GM12878 (cell line): ENCODE results near the gene ZCCHC9. TPM values are rescaled to one million over a fixed set of nuclear protein-coding genes. Genes with fewer than 3 reads are reported as not detected.

Source experiments
- ATAC-seq: fragments of 200-7000 bp; cut with Tn5 transposase; 3 replicates; pipeline ENCODE4 v1.9.1; 2020; ENCODE audit warnings: mild to moderate bottlenecking, moderate library complexity
- Bru-seq: library from RNA; stranded (reverse); fragments of 400-500 nt; gene quantifications from one replicate; lab custom pipeline; 2021; lab: Mats Ljungman, UMichigan
- BruChase-seq, 2 experiments: library from RNA; stranded (reverse); fragments of 400-500 nt; gene quantifications; one replicate each; lab custom pipeline; 2021; lab: Mats Ljungman, UMichigan
- BruUV-seq: library from RNA; stranded (reverse); fragments of 400-500 nt; replicated peaks from 2 replicates; lab custom pipeline; 2021; lab: Mats Ljungman, UMichigan
- CTCF ChIA-PET: fragments of 300-600 bp; sonication (Branson Sonifier 250); formaldehyde crosslinking; extraction: SDS; loops from one replicate; lab custom pipeline; 2021; ENCODE audit warnings: inconsistent platforms; lab: Yijun Ruan, JAX
- POLR2A ChIA-PET: fragments of 350-600 bp; formaldehyde crosslinking; extraction: SDS; loops from one replicate; lab custom pipeline; 2021; ENCODE audit warnings: inconsistent platforms; lab: Charles Lee
- RAD21 ChIA-PET: fragments of 300-600 bp; sonication (Branson Sonifier 250); formaldehyde crosslinking; loops from one replicate; lab custom pipeline; 2023; ENCODE audit warnings: antibody characterized with exemption; ENCODE audit not compliant: unreplicated experiment; lab: Charles Lee
- SMC1A ChIA-PET: fragments of 300-600 bp; sonication (Branson Sonifier 250); formaldehyde crosslinking; loops from one replicate; lab custom pipeline; 2023; ENCODE audit not compliant: unreplicated experiment, uncharacterized antibody; lab: Charles Lee
- DNase-seq: peaks from one replicate; pipeline ENCODE4 v3.0.0-alpha.2; 2011; ENCODE audit warnings: low read depth, low spot score
- FAIRE-seq: peaks from 3 replicates; lab custom pipeline; 2011; peaks lifted over from hg19 to GRCh38; lab: Jason Lieb, UNC
- H2AFZ ChIP-seq: 2 replicates; pipeline ENCODE4 v1.6.0; 2011; ENCODE audit warnings: low read depth, low read length, control low read depth; ENCODE audit not compliant: control insufficient read depth
- H3K27ac ChIP-seq: 2 replicates; pipeline ENCODE4 v1.5.1; 2011; ENCODE audit warnings: control low read depth; ENCODE audit not compliant: control insufficient read depth, insufficient read depth
- H3K27me3 ChIP-seq, 2 experiments: replicated peaks in 1 of 2; 2 replicates each; pipeline versions ENCODE4 v1.6.0 to v1.6.1; 2011; ENCODE audit warnings: low read length in 1 of 2; ENCODE audit not compliant: control insufficient read depth in 2 of 2, insufficient read depth in 2 of 2
- H3K36me3 ChIP-seq, 2 experiments: 2 replicates each; pipeline ENCODE4 v1.5.1; 2011; ENCODE audit warnings: low read length in 1 of 2; ENCODE audit not compliant: control insufficient read depth in 2 of 2, insufficient read depth in 2 of 2
- H3K4me1 ChIP-seq: 2 replicates; pipeline ENCODE4 v1.6.1; 2011; ENCODE audit warnings: mild to moderate bottlenecking, low read length, moderate library complexity, mixed read lengths; ENCODE audit not compliant: control insufficient read depth, insufficient read depth
- H3K4me2 ChIP-seq: 2 replicates; pipeline ENCODE4 v1.6.0; 2011; ENCODE audit warnings: control low read depth; ENCODE audit not compliant: control insufficient read depth, insufficient read depth
- H3K4me3 ChIP-seq: fragments of 200-600 bp; sonication (generic); 2 replicates; pipeline ENCODE4 v1.5.1; 2016
- H3K79me2 ChIP-seq: 2 replicates; pipeline ENCODE4 v1.6.0; 2011; ENCODE audit warnings: low read length; ENCODE audit not compliant: control insufficient read depth, insufficient read depth
- H3K9ac ChIP-seq: 2 replicates; pipeline ENCODE4 v1.8.0; 2011; ENCODE audit warnings: low read length, control low read depth, mixed read lengths; ENCODE audit not compliant: control insufficient read depth, insufficient read depth
- H3K9me3 ChIP-seq: replicated peaks from 3 replicates; pipeline ENCODE4 v1.5.1; 2011; ENCODE audit warnings: mild to moderate bottlenecking, low read length; ENCODE audit not compliant: control insufficient read depth, insufficient read depth
- H4K20me1 ChIP-seq: 2 replicates; pipeline ENCODE4 v1.6.0; 2011; ENCODE audit not compliant: control insufficient read depth, insufficient read depth
- BMI1 ChIP-seq: fragments of 450-650 bp; IDR thresholded peaks from 2 replicates; pipeline ENCODE4 v1.6.1; 2016; ENCODE audit warnings: mild to moderate bottlenecking, moderate library complexity, borderline replicate concordance
- CEBPZ ChIP-seq: fragments of 150-350 bp; IDR thresholded peaks from 2 replicates; pipeline ENCODE4 v1.6.1; 2016; ENCODE audit warnings: low read depth, low read length
- CHD4 ChIP-seq: fragments of 200-600 bp; sonication (generic); IDR thresholded peaks from 2 replicates; pipeline ENCODE4 v1.6.1; 2016; ENCODE audit warnings: mild to moderate bottlenecking
- ELK1 ChIP-seq: IDR thresholded peaks from 2 replicates; pipeline ENCODE4 v1.6.1; 2012; ENCODE audit warnings: low read depth, low read length, improper control_type of control experiment
- ESRRA ChIP-seq: IDR thresholded peaks from 2 replicates; pipeline ENCODE4 v1.6.1; 2012; ENCODE audit warnings: mild to moderate bottlenecking, low read length, improper control_type of control experiment
- KAT2A ChIP-seq: conservative IDR thresholded peaks from 2 replicates; pipeline ENCODE4 v1.6.1; 2011; ENCODE audit warnings: low read depth, low read length; ENCODE audit not compliant: control insufficient read depth
- MEF2A ChIP-seq: IDR thresholded peaks from 2 replicates; pipeline ENCODE4 v1.6.1; 2011; ENCODE audit warnings: low read depth, mild to moderate bottlenecking, low read length, moderate library complexity; ENCODE audit not compliant: insufficient read depth
- NR2C1 ChIP-seq: fragments of 450-650 bp; IDR thresholded peaks from 2 replicates; pipeline ENCODE4 v1.6.1; 2017; ENCODE audit warnings: antibody characterized with exemption, mild to moderate bottlenecking, moderate library complexity
- NR2F1 ChIP-seq: fragments of 450-650 bp; conservative IDR thresholded peaks from 2 replicates; pipeline ENCODE4 v1.6.1; 2017; ENCODE audit warnings: mild to moderate bottlenecking
- POLR2A ChIP-seq: IDR thresholded peaks from 2 replicates; pipeline ENCODE4 v1.6.1; 2011; ENCODE audit warnings: low read depth, mild to moderate bottlenecking, low read length
- POLR2AphosphoS2 ChIP-seq: IDR thresholded peaks from 2 replicates; pipeline ENCODE4 v1.6.1; 2011; ENCODE audit warnings: low read depth, mild to moderate bottlenecking, low read length, improper control_type of control experiment, moderate library complexity
- ZBED1 ChIP-seq: IDR thresholded peaks from 2 replicates; pipeline ENCODE4 v1.6.1; 2016; ENCODE audit warnings: borderline replicate concordance
- ZNF274 ChIP-seq: IDR thresholded peaks from one replicate; pipeline ENCODE4 v1.8.0; 2011; ENCODE audit not compliant: insufficient read length, insufficient read depth
- ZNF622 ChIP-seq: fragments of 450-650 bp; IDR thresholded peaks from 2 replicates; pipeline ENCODE4 v1.6.1; 2017; ENCODE audit warnings: mild to moderate bottlenecking, inconsistent platforms
- WGBS: methylation state at CpG from one replicate; pipeline ENCODE4 v1.1.6; 2016; ENCODE audit warnings: low lambda C conversion rate; ENCODE audit not compliant: insufficient replicate concordance, insufficient coverage; ENCODE audit errors: missing lambda C conversion rate; 5-methylcytosine and 5-hydroxymethylcytosine counted together
- in situ Hi-C: fragments of 300-500 bp; cut with MboI; formaldehyde crosslinking; loops from 9 replicates; pipeline ENCODE4 v1.14.3; 2018; ENCODE audit warnings: mixed read lengths
- intact Hi-C: fragments of 100-400 bp; cut with micrococcal nuclease; formaldehyde crosslinking; loops from one replicate; pipeline ENCODE4 v1.14.2; 2022; ENCODE audit not compliant: unreplicated experiment
- long read RNA-seq, 2 experiments: library from polyadenylated mRNA; unstranded; transcript quantifications; one replicate each; pipeline ENCODE4 v2.0.0, GENCODE V29; 2019 to 2020
- polyA minus RNA-seq, 3 experiments: library from RNA; depleted of rRNA, polyadenylated mRNA; stranded (reverse); fragments of >200 nt; gene quantifications; 2 replicates each; pipeline ENCODE4 v1.2.3, GENCODE V29; 2011
- polyA plus RNA-seq, 11 experiments: library from polyadenylated mRNA; depleted of rRNA in 4 of 11; unstranded in 6 of 11; stranded (reverse) in 5 of 11; fragments of >200 nt; fragmentation: Nextera tagmentation in 4 of 11; fragmentation: Illumina TruSeq in 1 of 11; extraction: Ambion mirVana in 4 of 11; extraction: Trizol in 1 of 11; gene quantifications; 1 replicate in 1 of 11; 2 replicates in 10 of 11; pipeline versions ENCODE4 v1.2.1 to v1.2.3, GENCODE V29; 2011 to 2016; ENCODE audit warnings: inconsistent platforms in 2 of 11, missing spikeins in 2 of 11, low read depth in 1 of 11
- total RNA-seq, 4 experiments: library from RNA; depleted of rRNA in 3 of 4; stranded (reverse); fragments of >200 nt in 3 of 4; fragmentation: Illumina TruSeq in 1 of 4; extraction: Trizol in 1 of 4; gene quantifications; 2 replicates each; pipeline versions ENCODE4 v1.2.1 to v1.2.3, GENCODE V29; 2013 to 2021

The ZCCHC9 gene, protein sequence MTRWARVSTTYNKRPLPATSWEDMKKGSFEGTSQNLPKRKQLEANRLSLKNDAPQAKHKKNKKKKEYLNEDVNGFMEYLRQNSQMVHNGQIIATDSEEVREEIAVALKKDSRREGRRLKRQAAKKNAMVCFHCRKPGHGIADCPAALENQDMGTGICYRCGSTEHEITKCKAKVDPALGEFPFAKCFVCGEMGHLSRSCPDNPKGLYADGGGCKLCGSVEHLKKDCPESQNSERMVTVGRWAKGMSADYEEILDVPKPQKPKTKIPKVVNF
- total RNA-seq (2013; cell fraction: nucleolus; rRNA removed) = 23.7 and 25.2 TPM in 2 replicates
- total RNA-seq (2014; rRNA removed) (22.0 and 29.3 TPM in 2 replicates), total RNA-seq (2014; rRNA removed; fragmentation: Illumina TruSeq; extraction: Trizol) (43.2 and 45.6 TPM in 2 replicates), total RNA-seq (2021) (26.7 and 27.4 TPM in 2 replicates), polyA plus RNA-seq (2011; rRNA removed) (35.1 and 56.1 TPM in 2 replicates), polyA plus RNA-seq (2014; fragmentation: Illumina TruSeq; extraction: Trizol) (50.8 and 67.3 TPM in 2 replicates), polyA plus RNA-seq (2014; fragmentation: Nextera tagmentation; extraction: Ambion mirVana) (10 to 100 TPM; 47.5 to 57.7 TPM), polyA plus RNA-seq (2014; rRNA removed) (24.3 and 34.0 TPM in 2 replicates), polyA plus RNA-seq (2016; fragmentation: Nextera tagmentation; extraction: Ambion mirVana) (10 to 100 TPM; 27.2 to 27.7 TPM), polyA minus RNA-seq (2011; rRNA and poly(A)+ RNA removed) (8.0 and 8.2 TPM in 2 replicates), Bru-seq, nascent RNA (percentile 89 among the genes with signal in this experiment), BruChase-seq, experiment 1, labeled RNA remaining after a 6-hour chase (percentile 77 among the genes with signal in this experiment), BruChase-seq, experiment 2, labeled RNA remaining after a 2-hour chase (percentile 85 among the genes with signal in this experiment)
- 16.1 TPM for polyA plus RNA-seq (2011; ENCODE audit: low read depth)
- polyA plus RNA-seq (2011; cell fraction: cytosol; rRNA removed) = 10.8 and 11.6 TPM in 2 replicates
- 13.8 and 15.1 TPM in 2 replicates for polyA plus RNA-seq (2011; cell fraction: nucleus; rRNA removed)
- polyA plus RNA-seq (2012) = 26.7 and 28.1 TPM in 2 replicates
- 4.9 and 7.2 TPM in 2 replicates for polyA minus RNA-seq (2011; cell fraction: cytosol; rRNA and poly(A)+ RNA removed)
- 7.3 and 12.2 TPM in 2 replicates for polyA minus RNA-seq (2011; cell fraction: nucleus; rRNA and poly(A)+ RNA removed)
- long read RNA-seq, experiment 1, transcript ZCCHC9-203 (6 exons, 1,555 nt) = major isoform, 10 of 14 reads
- long read RNA-seq, experiment 1, partial matches to known transcripts = 1 of 14 reads
- long read RNA-seq, experiment 1, other reads (novel, unspliced or antisense) = 1 of 14 reads
- long read RNA-seq, experiment 2, full-length matches to known transcripts = 59 of 65 reads
- long read RNA-seq, experiment 2, partial matches to known transcripts = 5 of 65 reads
- long read RNA-seq, experiment 2, other reads (novel, unspliced or antisense) = 1 of 65 reads

DNA sequence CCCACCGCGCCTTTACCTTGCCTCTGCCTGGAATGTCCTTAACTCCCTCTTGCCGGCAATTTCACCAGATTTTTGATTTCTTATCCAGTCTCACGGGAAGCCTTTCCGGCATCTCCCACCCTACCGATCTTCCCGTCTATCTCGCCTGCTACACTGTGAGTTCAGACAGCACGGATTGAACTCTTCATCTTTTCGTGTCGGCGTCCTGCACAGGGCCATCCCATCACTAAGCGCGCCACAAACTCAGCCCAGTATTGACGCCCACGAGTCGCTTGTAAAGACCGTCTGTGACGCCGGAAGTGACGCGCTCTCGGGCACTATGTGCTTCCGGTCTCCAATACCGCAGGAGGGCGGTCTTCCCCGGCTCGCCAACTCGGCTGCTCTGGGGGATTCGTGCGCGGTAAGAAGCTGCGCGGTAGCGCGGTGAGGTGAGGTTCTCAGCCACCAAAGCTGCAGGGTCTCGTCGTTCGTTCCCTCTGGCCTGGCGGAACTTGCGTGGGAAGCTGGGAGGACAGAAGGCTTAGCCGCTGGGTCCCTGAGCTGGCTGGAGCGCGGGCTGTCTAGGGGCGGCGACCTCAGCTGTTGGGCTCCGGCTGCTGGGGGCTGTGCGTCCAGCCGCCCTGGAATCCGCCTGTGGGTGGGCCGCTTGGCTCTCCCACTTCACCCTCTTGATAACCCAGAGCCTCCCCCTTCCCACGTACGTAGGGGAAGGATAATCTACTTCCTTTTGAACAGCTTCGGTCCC, at the start of gene ZCCHC9:
Gene ZCCHC9 (plus strand): TSS at position 317 of the 745 bp plus-strand sequence. CDS start 3,171 bp downstream, outside the sequence.
- Histone ChIP-seq H2AFZ (peak within 1 kb of the TSS; percentile 86), H3K9me3 (no peaks in the 10 kb centered on the region), H3K4me3 (peak within 1 kb of the TSS; percentile 76), H3K27ac (peak within 1 kb of the TSS; percentile 77), H4K20me1 (no peaks in the 10 kb centered on the region), H3K79me2 (peaks cover 10% of the 10 kb centered on the region), H3K27me3 (no peaks in the 10 kb centered on the region), H3K4me2 (peak within 1 kb of the TSS; percentile 64), H3K4me1 (peaks cover 8% of the 10 kb centered on the region), H3K9ac (peak within 1 kb of the TSS; percentile 80), H3K36me3 (no peaks in the 10 kb centered on the region)
- WGBS = 2% methylated on average over 52 of the region's 54 CpGs
- in situ Hi-C loops (no loop called here), intact Hi-C loops (loop anchor here (5.0 kb wide), 1 partner anchor 614 kb away; no protein-coding TSS in a partner anchor)
- CTCF ChIA-PET = interaction anchor here (0.9 to 5.6 kb wide), 13 partner anchors 13 to 924 kb away, joined by 3 to 40 read pairs (median 11); no protein-coding TSS in a partner anchor
- BruUV-seq = TSS peak; percentile 79
- DNase-seq = peak; percentile 79
- RAD21 ChIA-PET = interaction anchor here (0.7 to 1.5 kb wide), 2 partner anchors 124 to 821 kb away, joined by 4 read pairs; no protein-coding TSS in a partner anchor
- SMC1A ChIA-PET = interaction anchor here (1.0 to 1.3 kb wide), 2 partner anchors 863 to 869 kb away, joined by 3 to 5 read pairs; no protein-coding TSS in a partner anchor
- FAIRE-seq = peak; percentile 84
- ATAC-seq = peak; percentile 92
- POLR2A ChIA-PET = interaction anchor here (0.7 to 1.1 kb wide), 5 partner anchors 13 to 90 kb away, joined by 3 to 4 read pairs (median 3); no protein-coding TSS in a partner anchor
- no peak for TF ChIP-seq ZNF622
- TF ChIP-seq CEBPZ = no peak
- no peak for TF ChIP-seq BMI1
- TF ChIP-seq ESRRA = no peak
- TF ChIP-seq POLR2AphosphoS2 = peak; percentile 70; the same call in 1 of the 2 replicates
- TF ChIP-seq MEF2A = 0 out of 2 replicates have a peak, but pooled peaks have one; percentile 51
- peak; percentile 92 for TF ChIP-seq NR2C1
- peak; percentile 86 for TF ChIP-seq ELK1
- peak; percentile 59 for TF ChIP-seq NR2F1
- no peak for TF ChIP-seq CHD4
- 0 out of 2 replicates have a peak, but pooled peaks have one; percentile 36 for TF ChIP-seq ZBED1
- TF ChIP-seq ZNF274 = no peak
- peak; percentile 98 for TF ChIP-seq POLR2A
- TF ChIP-seq KAT2A = no peak
